ENCODE measurements around the gene UNC5C. TPM values are rescaled to one million over a fixed set of nuclear protein-coding genes. Genes with fewer than 3 reads are reported as not detected.

The UNC5C gene
- total RNA-seq, 1 donor from 2014 or later: 0.39 TPM

- no peak overlapping the region for H3K4me3 Mint-ChIP-seq
- H3K36me3 ChIP-seq: no peaks in the 10 kb centered on the region
- no peak overlapping the region for H3K9ac ChIP-seq
- H3K4me1 ChIP-seq: no peaks in the 10 kb centered on the region
- H3K27ac ChIP-seq: no peak overlapping the region
- no peaks in the 10 kb centered on the region for H4K20me1 ChIP-seq (ENCODE audit: low read depth)
- no peaks in the 10 kb centered on the region for H3F3A ChIP-seq (ENCODE audit: low read depth)
- no peaks in the 10 kb centered on the region for H3K79me2 ChIP-seq (ENCODE audit: low read depth)
- H3K27me3 Mint-ChIP-seq (ENCODE audit: insufficient read depth, low read depth): no peaks in the 10 kb centered on the region
- H3K9me3 Mint-ChIP-seq: peaks cover 9% of the 10 kb centered on the region
- no peak overlapping the region for H3K4me2 ChIP-seq
- no peak overlapping the region for H3K27ac Mint-ChIP-seq
- DNase-seq (ENCODE audit: low spot score): no peak
- peaks cover 6% of the 10 kb centered on the region for H3K4me1 Mint-ChIP-seq
- no peak overlapping the region for H2AFZ ChIP-seq (replicated peaks)
- TF ChIP-seq CTCF (IDR thresholded peaks at IDR 0.05): no peak
- no peak for TF ChIP-seq EZH2phosphoT487 (IDR thresholded peaks at IDR 0.05)
- TF ChIP-seq EZH2 (IDR thresholded peaks at IDR 0.05): no peak
- no peaks in the 10 kb centered on the region for H3K9me3 ChIP-seq (ENCODE audit: low read depth)
- no peak overlapping the region for H3K4me3 ChIP-seq
- peaks cover 34% of the 10 kb centered on the region for H3K36me3 Mint-ChIP-seq
- no peaks in the 10 kb centered on the region for H3K27me3 ChIP-seq
Observed at GRCh38 chr4:95513022-95513421, 35.8 kb downstream of the UNC5C start.

- Histone ChIP-seq H3K9ac (no peak overlapping the region), H3K4me2 (no peak overlapping the region), H3K36me3 (no peaks in the 10 kb centered on the region), H3K27ac (no peak overlapping the region), H3F3A (ENCODE audit: low read depth) (no peaks in the 10 kb centered on the region), H3K4me3 (no peak overlapping the region), H3K27me3 (no peaks in the 10 kb centered on the region), H3K4me1 (no peaks in the 10 kb centered on the region), H3K79me2 (ENCODE audit: low read depth) (no peaks in the 10 kb centered on the region), H2AFZ (replicated peaks) (no peak overlapping the region), H4K20me1 (ENCODE audit: low read depth) (no peaks in the 10 kb centered on the region), H3K9me3 (ENCODE audit: low read depth) (no peaks in the 10 kb centered on the region)
- peaks cover 6% of the 10 kb centered on the region for H3K4me1 Mint-ChIP-seq
- no peak overlapping the region for H3K4me3 Mint-ChIP-seq
- TF ChIP-seq CTCF (IDR thresholded peaks at IDR 0.05) (no peak), EZH2 (IDR thresholded peaks at IDR 0.05) (no peak), EZH2phosphoT487 (IDR thresholded peaks at IDR 0.05) (no peak)
- no peak overlapping the region for H3K27ac Mint-ChIP-seq
- H3K27me3 Mint-ChIP-seq (ENCODE audit: insufficient read depth, low read depth): no peaks in the 10 kb centered on the region
- H3K9me3 Mint-ChIP-seq: peaks cover 4% of the 10 kb centered on the region
- H3K36me3 Mint-ChIP-seq: peaks cover 29% of the 10 kb centered on the region
- no peak for DNase-seq (ENCODE audit: low spot score)
Observed at GRCh38 chr4:95511477-95511876, 37.3 kb downstream of the UNC5C start.

DNA sequence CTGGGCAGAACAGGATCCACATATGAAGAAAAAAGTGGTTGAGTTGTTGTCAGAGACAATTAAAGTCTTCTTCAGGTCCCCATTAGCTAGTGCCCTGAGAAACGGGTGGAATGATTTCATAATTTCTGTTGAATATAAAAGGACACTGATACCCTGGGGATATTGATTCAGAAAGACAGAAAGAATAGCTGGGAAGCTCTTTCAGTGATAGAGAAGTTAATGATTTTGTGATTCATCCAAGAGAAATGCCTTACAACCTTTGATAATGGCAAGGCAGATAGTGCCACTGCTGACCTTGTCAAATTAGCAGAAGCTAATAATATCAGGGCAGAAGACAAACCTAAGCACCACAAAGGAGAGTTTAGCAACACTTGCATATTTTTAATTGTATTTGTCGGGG lies 37.9 kb downstream of the UNC5C start:
- Histone ChIP-seq H3K27ac (no peak overlapping the region), H3K9ac (no peak overlapping the region), H3K27me3 (no peaks in the 10 kb centered on the region), H2AFZ (replicated peaks) (no peak overlapping the region), H3K4me2 (no peak overlapping the region), H3K4me1 (no peaks in the 10 kb centered on the region), H3F3A (ENCODE audit: low read depth) (no peaks in the 10 kb centered on the region), H4K20me1 (ENCODE audit: low read depth) (no peaks in the 10 kb centered on the region), H3K36me3 (no peaks in the 10 kb centered on the region), H3K4me3 (no peak overlapping the region), H3K9me3 (ENCODE audit: low read depth) (no peaks in the 10 kb centered on the region), H3K79me2 (ENCODE audit: low read depth) (no peaks in the 10 kb centered on the region)
- TF ChIP-seq EZH2 (IDR thresholded peaks at IDR 0.05) (no peak), CTCF (IDR thresholded peaks at IDR 0.05) (no peak)
- Mint-ChIP-seq H3K4me1 (peaks cover 6% of the 10 kb centered on the region), H3K36me3 (peaks cover 27% of the 10 kb centered on the region), H3K9me3 (peaks cover 4% of the 10 kb centered on the region), H3K27me3 (ENCODE audit: insufficient read depth, low read depth) (no peaks in the 10 kb centered on the region), H3K27ac (no peak overlapping the region), H3K4me3 (no peak overlapping the region)
- no peak for DNase-seq (ENCODE audit: low spot score)

All from neural progenitor cell (in vitro differentiated cells).